Measurements from ENCODE around the gene HYDIN. TPM values are rescaled to one million over a fixed set of nuclear protein-coding genes. Genes with fewer than 3 reads are reported as not detected.

HYDIN gene
- total and polyA plus RNA-seq, 2 experiments from 2014 or later, result 3.1 to 7.7 TPM

DNA sequence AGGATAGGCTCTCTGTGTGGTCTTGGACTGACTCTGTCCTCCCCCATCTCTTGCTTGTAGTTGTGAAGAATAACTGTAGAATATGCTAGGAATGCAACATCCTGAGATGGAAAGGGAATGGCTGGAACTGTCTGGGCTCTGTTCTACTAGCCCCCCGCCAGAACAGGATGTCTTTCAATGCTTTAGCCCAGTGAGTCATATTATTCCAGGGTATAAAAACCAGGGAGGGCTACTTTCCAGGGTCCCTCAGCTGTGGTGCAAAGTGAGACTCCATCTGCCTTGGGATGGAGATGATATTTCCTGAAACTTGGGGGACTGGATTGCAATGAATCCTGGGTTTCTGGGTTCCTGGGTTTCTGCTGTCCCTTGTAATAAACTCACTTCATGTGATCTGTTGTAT is 32.1 kb downstream of the HYDIN start (continued):
- TF ChIP-seq, protein P1, sequence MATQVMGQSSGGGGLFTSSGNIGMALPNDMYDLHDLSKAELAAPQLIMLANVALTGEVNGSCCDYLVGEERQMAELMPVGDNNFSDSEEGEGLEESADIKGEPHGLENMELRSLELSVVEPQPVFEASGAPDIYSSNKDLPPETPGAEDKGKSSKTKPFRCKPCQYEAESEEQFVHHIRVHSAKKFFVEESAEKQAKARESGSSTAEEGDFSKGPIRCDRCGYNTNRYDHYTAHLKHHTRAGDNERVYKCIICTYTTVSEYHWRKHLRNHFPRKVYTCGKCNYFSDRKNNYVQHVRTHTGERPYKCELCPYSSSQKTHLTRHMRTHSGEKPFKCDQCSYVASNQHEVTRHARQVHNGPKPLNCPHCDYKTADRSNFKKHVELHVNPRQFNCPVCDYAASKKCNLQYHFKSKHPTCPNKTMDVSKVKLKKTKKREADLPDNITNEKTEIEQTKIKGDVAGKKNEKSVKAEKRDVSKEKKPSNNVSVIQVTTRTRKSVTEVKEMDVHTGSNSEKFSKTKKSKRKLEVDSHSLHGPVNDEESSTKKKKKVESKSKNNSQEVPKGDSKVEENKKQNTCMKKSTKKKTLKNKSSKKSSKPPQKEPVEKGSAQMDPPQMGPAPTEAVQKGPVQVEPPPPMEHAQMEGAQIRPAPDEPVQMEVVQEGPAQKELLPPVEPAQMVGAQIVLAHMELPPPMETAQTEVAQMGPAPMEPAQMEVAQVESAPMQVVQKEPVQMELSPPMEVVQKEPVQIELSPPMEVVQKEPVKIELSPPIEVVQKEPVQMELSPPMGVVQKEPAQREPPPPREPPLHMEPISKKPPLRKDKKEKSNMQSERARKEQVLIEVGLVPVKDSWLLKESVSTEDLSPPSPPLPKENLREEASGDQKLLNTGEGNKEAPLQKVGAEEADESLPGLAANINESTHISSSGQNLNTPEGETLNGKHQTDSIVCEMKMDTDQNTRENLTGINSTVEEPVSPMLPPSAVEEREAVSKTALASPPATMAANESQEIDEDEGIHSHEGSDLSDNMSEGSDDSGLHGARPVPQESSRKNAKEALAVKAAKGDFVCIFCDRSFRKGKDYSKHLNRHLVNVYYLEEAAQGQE (IDR thresholded peaks at IDR 0.05; ENCODE audit: unreplicated experiment), result no peak
- TF ChIP-seq ZNF331 (CRISPR knock-in tag; IDR thresholded peaks at IDR 0.05; ENCODE audit: low read depth), result no peak
- no peak for TF ChIP-seq NANOG (IDR thresholded peaks at IDR 0.05; ENCODE audit: borderline replicate concordance)
- no peak for TF ChIP-seq STAT1 (IDR thresholded peaks at IDR 0.05; ENCODE audit: unreplicated experiment)
- no peak for TF ChIP-seq POLR2AphosphoS5 (IDR thresholded peaks at IDR 0.05; ENCODE audit: low read depth)
- TF ChIP-seq ZNF114 (CRISPR knock-in tag; IDR thresholded peaks at IDR 0.05), result no peak
- no peak for TF ChIP-seq CREB1 (CRISPR knock-in tag; IDR thresholded peaks at IDR 0.05; ENCODE audit: low read depth)
- TF ChIP-seq, protein P2, sequence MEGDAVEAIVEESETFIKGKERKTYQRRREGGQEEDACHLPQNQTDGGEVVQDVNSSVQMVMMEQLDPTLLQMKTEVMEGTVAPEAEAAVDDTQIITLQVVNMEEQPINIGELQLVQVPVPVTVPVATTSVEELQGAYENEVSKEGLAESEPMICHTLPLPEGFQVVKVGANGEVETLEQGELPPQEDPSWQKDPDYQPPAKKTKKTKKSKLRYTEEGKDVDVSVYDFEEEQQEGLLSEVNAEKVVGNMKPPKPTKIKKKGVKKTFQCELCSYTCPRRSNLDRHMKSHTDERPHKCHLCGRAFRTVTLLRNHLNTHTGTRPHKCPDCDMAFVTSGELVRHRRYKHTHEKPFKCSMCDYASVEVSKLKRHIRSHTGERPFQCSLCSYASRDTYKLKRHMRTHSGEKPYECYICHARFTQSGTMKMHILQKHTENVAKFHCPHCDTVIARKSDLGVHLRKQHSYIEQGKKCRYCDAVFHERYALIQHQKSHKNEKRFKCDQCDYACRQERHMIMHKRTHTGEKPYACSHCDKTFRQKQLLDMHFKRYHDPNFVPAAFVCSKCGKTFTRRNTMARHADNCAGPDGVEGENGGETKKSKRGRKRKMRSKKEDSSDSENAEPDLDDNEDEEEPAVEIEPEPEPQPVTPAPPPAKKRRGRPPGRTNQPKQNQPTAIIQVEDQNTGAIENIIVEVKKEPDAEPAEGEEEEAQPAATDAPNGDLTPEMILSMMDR (conservative IDR thresholded peaks at IDR 0.05; ENCODE audit: low read depth in 2 of 2), result no peak
- TF ChIP-seq JUNB (IDR thresholded peaks at IDR 0.05; ENCODE audit: unreplicated experiment), result no peak
- TF ChIP-seq EZH2 (IDR thresholded peaks at IDR 0.05; ENCODE audit: low read depth, unreplicated experiment), result no peak

DNA sequence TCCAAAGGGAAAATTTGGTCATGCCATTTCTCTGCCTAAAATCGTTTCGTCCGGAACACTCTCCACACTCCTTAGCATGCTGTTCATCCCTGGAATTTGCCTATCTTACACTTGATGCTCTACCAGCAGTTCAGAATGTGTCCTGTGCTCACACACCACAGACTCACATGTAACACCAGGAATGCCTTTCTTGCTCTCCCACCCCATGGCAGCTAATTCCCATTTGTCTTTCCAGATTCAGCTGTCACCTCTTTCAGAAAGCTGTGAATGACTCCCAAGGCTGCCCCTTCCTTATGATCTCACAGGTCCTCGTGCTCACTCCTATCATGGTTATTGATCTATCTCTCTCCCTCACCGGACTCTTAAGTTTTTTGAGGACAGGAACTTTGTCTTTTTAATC is 38.1 kb downstream of the HYDIN start:
- DNase-seq (ENCODE audit: low spot score), result no peak
- H3K9me3 Mint-ChIP-seq, result no peaks in the 10 kb centered on the region
- no peaks in the 10 kb centered on the region for H3K79me2 ChIP-seq (replicated peaks; ENCODE audit: insufficient read depth)
- peaks cover 5% of the 10 kb centered on the region; the same call in 1 of the 2 replicates for H3K9me2 ChIP-seq (ENCODE audit: insufficient read depth)
- no peaks in the 10 kb centered on the region for H4K20me1 ChIP-seq (replicated peaks; ENCODE audit: insufficient read depth)
- ATAC-seq, result no peak
- no peaks in the 10 kb centered on the region for H3K36me3 Mint-ChIP-seq (ENCODE audit: low read depth)
- no peak overlapping the region for H2AFZ ChIP-seq
- H3K4me3 Mint-ChIP-seq, result no peak overlapping the region
- no peaks in the 10 kb centered on the region for H3K4me1 Mint-ChIP-seq
- H3F3A ChIP-seq (replicated peaks; ENCODE audit: low read depth), result no peaks in the 10 kb centered on the region
- no peaks in the 10 kb centered on the region for H3K36me3 ChIP-seq (ENCODE audit: insufficient read depth)
- H3K4me1 ChIP-seq (ENCODE audit: insufficient read depth), result no peaks in the 10 kb centered on the region
- H3K27me3 Mint-ChIP-seq (ENCODE audit: insufficient read depth, low read depth, poor library complexity), result no peaks in the 10 kb centered on the region
- no peaks in the 10 kb centered on the region for H3K27me3 ChIP-seq (ENCODE audit: insufficient read depth)
- H3K27ac ChIP-seq (ENCODE audit: low read depth), result no peak overlapping the region
- no peak overlapping the region for H3K4me2 ChIP-seq
- no peak overlapping the region for H3K27ac Mint-ChIP-seq
- H3K4me3 ChIP-seq, result no peak overlapping the region
- TF ChIP-seq POLR2AphosphoS5 (IDR thresholded peaks at IDR 0.05; ENCODE audit: low read depth), result no peak
- TF ChIP-seq, protein P1 (IDR thresholded peaks at IDR 0.05; ENCODE audit: unreplicated experiment), result no peak
- TF ChIP-seq, protein P3, sequence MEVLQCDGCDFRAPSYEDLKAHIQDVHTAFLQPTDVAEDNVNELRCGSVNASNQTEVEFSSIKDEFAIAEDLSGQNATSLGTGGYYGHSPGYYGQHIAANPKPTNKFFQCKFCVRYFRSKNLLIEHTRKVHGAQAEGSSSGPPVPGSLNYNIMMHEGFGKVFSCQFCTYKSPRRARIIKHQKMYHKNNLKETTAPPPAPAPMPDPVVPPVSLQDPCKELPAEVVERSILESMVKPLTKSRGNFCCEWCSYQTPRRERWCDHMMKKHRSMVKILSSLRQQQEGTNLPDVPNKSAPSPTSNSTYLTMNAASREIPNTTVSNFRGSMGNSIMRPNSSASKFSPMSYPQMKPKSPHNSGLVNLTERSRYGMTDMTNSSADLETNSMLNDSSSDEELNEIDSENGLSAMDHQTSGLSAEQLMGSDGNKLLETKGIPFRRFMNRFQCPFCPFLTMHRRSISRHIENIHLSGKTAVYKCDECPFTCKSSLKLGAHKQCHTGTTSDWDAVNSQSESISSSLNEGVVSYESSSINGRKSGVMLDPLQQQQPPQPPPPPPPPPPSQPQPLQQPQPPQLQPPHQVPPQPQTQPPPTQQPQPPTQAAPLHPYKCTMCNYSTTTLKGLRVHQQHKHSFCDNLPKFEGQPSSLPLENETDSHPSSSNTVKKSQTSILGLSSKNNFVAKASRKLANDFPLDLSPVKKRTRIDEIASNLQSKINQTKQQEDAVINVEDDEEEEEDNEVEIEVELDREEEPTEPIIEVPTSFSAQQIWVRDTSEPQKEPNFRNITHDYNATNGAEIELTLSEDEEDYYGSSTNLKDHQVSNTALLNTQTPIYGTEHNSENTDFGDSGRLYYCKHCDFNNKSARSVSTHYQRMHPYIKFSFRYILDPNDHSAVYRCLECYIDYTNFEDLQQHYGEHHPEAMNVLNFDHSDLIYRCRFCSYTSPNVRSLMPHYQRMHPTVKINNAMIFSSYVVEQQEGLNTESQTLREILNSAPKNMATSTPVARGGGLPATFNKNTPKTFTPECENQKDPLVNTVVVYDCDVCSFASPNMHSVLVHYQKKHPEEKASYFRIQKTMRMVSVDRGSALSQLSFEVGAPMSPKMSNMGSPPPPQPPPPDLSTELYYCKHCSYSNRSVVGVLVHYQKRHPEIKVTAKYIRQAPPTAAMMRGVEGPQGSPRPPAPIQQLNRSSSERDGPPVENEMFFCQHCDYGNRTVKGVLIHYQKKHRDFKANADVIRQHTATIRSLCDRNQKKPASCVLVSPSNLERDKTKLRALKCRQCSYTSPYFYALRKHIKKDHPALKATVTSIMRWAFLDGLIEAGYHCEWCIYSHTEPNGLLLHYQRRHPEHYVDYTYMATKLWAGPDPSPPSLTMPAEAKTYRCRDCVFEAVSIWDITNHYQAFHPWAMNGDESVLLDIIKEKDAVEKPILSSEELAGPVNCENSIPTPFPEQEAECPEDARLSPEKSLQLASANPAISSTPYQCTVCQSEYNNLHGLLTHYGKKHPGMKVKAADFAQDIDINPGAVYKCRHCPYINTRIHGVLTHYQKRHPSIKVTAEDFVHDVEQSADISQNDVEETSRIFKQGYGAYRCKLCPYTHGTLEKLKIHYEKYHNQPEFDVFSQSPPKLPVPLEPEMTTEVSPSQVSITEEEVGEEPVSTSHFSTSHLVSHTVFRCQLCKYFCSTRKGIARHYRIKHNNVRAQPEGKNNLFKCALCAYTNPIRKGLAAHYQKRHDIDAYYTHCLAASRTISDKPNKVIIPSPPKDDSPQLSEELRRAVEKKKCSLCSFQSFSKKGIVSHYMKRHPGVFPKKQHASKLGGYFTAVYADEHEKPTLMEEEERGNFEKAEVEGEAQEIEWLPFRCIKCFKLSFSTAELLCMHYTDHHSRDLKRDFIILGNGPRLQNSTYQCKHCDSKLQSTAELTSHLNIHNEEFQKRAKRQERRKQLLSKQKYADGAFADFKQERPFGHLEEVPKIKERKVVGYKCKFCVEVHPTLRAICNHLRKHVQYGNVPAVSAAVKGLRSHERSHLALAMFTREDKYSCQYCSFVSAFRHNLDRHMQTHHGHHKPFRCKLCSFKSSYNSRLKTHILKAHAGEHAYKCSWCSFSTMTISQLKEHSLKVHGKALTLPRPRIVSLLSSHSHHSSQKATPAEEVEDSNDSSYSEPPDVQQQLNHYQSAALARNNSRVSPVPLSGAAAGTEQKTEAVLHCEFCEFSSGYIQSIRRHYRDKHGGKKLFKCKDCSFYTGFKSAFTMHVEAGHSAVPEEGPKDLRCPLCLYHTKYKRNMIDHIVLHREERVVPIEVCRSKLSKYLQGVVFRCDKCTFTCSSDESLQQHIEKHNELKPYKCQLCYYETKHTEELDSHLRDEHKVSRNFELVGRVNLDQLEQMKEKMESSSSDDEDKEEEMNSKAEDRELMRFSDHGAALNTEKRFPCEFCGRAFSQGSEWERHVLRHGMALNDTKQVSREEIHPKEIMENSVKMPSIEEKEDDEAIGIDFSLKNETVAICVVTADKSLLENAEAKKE (CRISPR knock-in tag; IDR thresholded peaks at IDR 0.05), result no peak

Data from GM23338 (cell line).